ENCODE results near the gene MYL3. TPM values are rescaled to one million over a fixed set of nuclear protein-coding genes. Genes with fewer than 3 reads are reported as not detected.
A peak's percentile ranks its signal among the peaks of the same experiment; 100 is the strongest.

MYL3 gene
- total RNA-seq, 1 donor from 2014 or later = 5.4 TPM

- Mint-ChIP-seq H3K36me3 (no peaks in the 10 kb centered on the region), H3K4me3 (no peak overlapping the region), H3K27me3 (no peaks in the 10 kb centered on the region), H3K27ac (no peak overlapping the region), H3K4me1 (ENCODE audit: unreplicated experiment) (peaks cover 33% of the 10 kb centered on the region), H3K9me3 (no peaks in the 10 kb centered on the region)
- DNase-seq (ENCODE audit: extremely low spot score, unreplicated experiment) = no peak
- TF ChIP-seq CTCF (conservative IDR thresholded peaks at IDR 0.05) = no peak
Observed at GRCh38 chr3:46865546-46865945, 2.3 kb upstream of the MYL3 start.

- no peak for DNase-seq (ENCODE audit: extremely low spot score, unreplicated experiment)
- TF ChIP-seq CTCF (conservative IDR thresholded peaks at IDR 0.05) = no peak
- Mint-ChIP-seq H3K27me3 (no peaks in the 10 kb centered on the region), H3K4me3 (no peak overlapping the region), H3K27ac (peak overlapping the region; percentile 48), H3K36me3 (no peaks in the 10 kb centered on the region), H3K9me3 (no peaks in the 10 kb centered on the region), H3K4me1 (ENCODE audit: unreplicated experiment) (peaks cover 32% of the 10 kb centered on the region)
Observed at GRCh38 chr3:46865031-46865507, 1.8 kb upstream of the MYL3 start.

DNA sequence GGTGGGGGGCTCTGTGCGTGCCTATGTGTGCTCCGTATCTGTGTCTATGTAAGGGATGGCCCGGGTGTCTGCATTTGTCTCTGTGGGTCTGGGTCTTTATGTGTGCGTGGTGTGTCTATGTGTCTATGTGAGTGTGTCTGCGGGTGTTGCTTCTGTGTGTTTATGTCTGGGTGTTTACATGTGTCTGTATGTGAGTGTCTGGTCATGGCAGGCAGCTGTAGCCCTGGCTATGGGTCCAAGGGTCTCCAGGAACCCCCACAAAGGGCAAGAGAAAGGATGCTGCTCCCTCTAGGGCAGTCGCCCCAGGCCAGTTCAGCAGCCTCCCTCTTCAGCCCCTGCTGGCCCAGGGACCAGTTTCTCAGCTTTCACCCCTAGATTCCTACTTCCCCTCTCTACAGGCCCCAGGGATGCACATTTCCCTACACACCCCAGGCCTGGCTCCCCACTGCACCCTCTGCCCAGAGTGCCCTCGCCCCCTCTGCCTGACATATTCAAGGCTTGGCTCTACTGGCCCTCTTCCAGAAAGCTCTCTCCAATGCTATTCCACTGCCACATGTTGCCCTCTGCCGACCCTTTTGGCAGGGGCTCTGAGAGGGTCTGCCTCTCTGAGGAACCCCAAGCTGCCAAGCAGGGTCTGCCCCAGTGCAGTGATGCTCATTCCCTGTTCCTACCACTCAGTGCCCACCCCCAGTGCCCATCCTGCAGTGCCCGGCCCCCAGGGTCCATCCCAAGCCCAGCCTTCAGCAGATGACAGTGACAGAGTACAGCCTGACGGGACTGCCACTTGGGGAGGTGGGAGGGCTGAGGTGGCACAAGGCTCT is 1.0 kb upstream of the MYL3 start:
- H3K27me3 Mint-ChIP-seq = no peaks in the 10 kb centered on the region
- no peaks in the 10 kb centered on the region for H3K9me3 Mint-ChIP-seq
- no peak for DNase-seq (ENCODE audit: extremely low spot score, unreplicated experiment)
- peaks cover 33% of the 10 kb centered on the region for H3K4me1 Mint-ChIP-seq (ENCODE audit: unreplicated experiment)
- H3K4me3 Mint-ChIP-seq = peak overlapping the region; percentile 3
- no peak for TF ChIP-seq CTCF (conservative IDR thresholded peaks at IDR 0.05)
- H3K36me3 Mint-ChIP-seq = no peaks in the 10 kb centered on the region
- peak overlapping the region; percentile 48 for H3K27ac Mint-ChIP-seq

- no peak overlapping the region for H3K27ac Mint-ChIP-seq
- H3K4me1 Mint-ChIP-seq (ENCODE audit: unreplicated experiment) = peaks cover 36% of the 10 kb centered on the region
- TF ChIP-seq CTCF (conservative IDR thresholded peaks at IDR 0.05) = no peak
- H3K9me3 Mint-ChIP-seq = no peaks in the 10 kb centered on the region
- H3K36me3 Mint-ChIP-seq = no peaks in the 10 kb centered on the region
- DNase-seq (ENCODE audit: extremely low spot score, unreplicated experiment) = no peak
- peaks cover 4% of the 10 kb centered on the region for H3K27me3 Mint-ChIP-seq
- H3K4me3 Mint-ChIP-seq = no peak overlapping the region
Observed at GRCh38 chr3:46862369-46863025, 747 bp downstream of the MYL3 start.

DNA sequence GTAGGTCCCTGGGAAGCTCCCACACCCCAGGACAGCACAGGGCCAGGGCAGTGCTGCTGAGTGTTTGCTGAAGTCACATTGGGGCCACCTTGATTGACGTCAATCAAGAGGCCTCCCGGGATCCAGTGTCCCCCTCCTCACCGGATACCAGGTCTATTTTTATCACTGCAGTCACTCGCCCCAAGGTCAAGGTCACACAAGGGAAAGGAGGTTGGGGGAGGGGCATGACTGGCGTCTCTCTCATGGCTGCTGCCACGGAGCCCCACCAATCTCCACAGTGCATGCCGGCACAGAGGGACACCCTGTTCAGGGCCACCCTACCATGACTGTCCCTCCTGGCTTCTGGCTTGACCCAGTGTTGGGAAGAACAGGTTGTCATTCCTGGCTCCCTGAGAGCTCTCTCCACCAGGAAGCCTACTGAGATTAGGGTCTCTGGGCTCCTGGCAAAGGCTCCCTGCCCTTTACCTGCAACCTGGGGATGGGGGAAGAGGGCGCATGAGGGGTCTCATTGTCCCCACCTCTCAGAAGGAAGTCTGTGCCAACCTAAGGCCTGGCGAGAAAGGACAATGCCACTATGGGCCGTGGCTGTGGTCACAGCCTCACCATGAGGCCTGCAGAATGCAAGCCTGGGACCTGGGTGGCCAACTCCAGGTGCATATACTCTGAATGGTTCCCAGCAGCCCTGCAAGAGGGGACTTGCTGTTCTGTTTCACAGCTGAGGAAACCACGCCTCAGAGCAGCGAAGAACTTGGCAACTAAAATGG is 1.5 kb downstream of the MYL3 start:
- H3K9me3 Mint-ChIP-seq = no peaks in the 10 kb centered on the region
- peaks cover 35% of the 10 kb centered on the region for H3K4me1 Mint-ChIP-seq (ENCODE audit: unreplicated experiment)
- no peak overlapping the region for H3K4me3 Mint-ChIP-seq
- no peak for DNase-seq (ENCODE audit: extremely low spot score, unreplicated experiment)
- no peak overlapping the region for H3K27ac Mint-ChIP-seq
- H3K27me3 Mint-ChIP-seq = peaks cover 4% of the 10 kb centered on the region
- no peaks in the 10 kb centered on the region for H3K36me3 Mint-ChIP-seq
- TF ChIP-seq CTCF (conservative IDR thresholded peaks at IDR 0.05) = no peak

Measured in type B pancreatic cell (in vitro differentiated cells).